Ovary (tissue), 9 donors: ENCODE data around the gene GPR137B. TPM values are rescaled to one million over a fixed set of nuclear protein-coding genes. Genes with fewer than 3 reads are reported as not detected.
A peak's percentile ranks its signal among the peaks of the same experiment; 100 is the strongest.

Experiments
- DNase-seq, 5 donors: peaks; one replicate each; pipeline ENCODE4 v3.0.0-alpha.2; 2019 to 2020
- H3K27ac ChIP-seq, 2 donors: fragments of 200-600 bp; one replicate each; pipeline versions ENCODE4 v1.5.1 to v1.8.0; 2019 to 2022
- H3K27me3 ChIP-seq: fragments of 200-600 bp; one replicate; pipeline ENCODE4 v1.8.0; 2022
- H3K36me3 ChIP-seq: fragments of 200-600 bp; sonication (generic); one replicate; pipeline ENCODE4 v1.5.1; 2019
- H3K4me1 ChIP-seq: one replicate; pipeline ENCODE4 v1.8.1; 2013; ENCODE audit warnings: mild to moderate bottlenecking, moderate library complexity; ENCODE audit not compliant: insufficient read depth
- H3K4me3 ChIP-seq: fragments of 200-600 bp; sonication (generic); one replicate; pipeline ENCODE4 v1.5.1; 2017
- H3K9me3 ChIP-seq, 2 donors: fragments of 200-600 bp in 1 of 2; sonication (generic) in 1 of 2; one replicate each; pipeline versions ENCODE4 v1.5.1 to v1.8.1; 2013 to 2019; ENCODE audit warnings: mild to moderate bottlenecking in 1 of 2, moderate library complexity in 1 of 2
- EP300 ChIP-seq: sonication (generic); formaldehyde crosslinking; IDR thresholded peaks from one replicate; pipeline ENCODE4 v1.6.1; 2017; ENCODE audit warnings: antibody characterized with exemption
- POLR2A ChIP-seq: fragments of 450-650 bp; IDR thresholded peaks from one replicate; pipeline ENCODE4 v1.6.1; 2017; ENCODE audit warnings: antibody characterized with exemption, mild to moderate bottlenecking, moderate library complexity
- WGBS, 3 donors: extraction: QIAGEN DNeasy Blood & Tissue Kit in 1 of 3; methylation state at CpG; one replicate each; pipeline versions ENCODE4 v1.1.5 to v1.1.7; 2013 to 2017; 5-methylcytosine and 5-hydroxymethylcytosine counted together
- intact Hi-C, 4 donors: fragments of 100-400 bp; cut with DNase I; formaldehyde crosslinking; loops; one replicate each; pipeline versions ENCODE4 v1.11.0 to v1.15.1; 2022 to 2023
- polyA plus RNA-seq, 2 donors: library from polyadenylated mRNA; stranded (reverse); fragments of 200-250 nt in 1 of 2; fragments of 350-450 nt in 1 of 2; fragmentation: Illumina TruSeq in 1 of 2; extraction: RNeasy Lipid Tissue Mini Kit (QIAGEN cat#74804) in 1 of 2; gene quantifications; one replicate each; pipeline ENCODE4 v1.2.3, GENCODE V29; 2013 to 2014
- total RNA-seq, 7 donors: library from RNA; depleted of rRNA in 2 of 7; stranded (reverse); fragments of >200 nt in 2 of 7; fragmentation: NEBNext Ultra II Directional in 3 of 7; extraction: Animal tissue kit (Norgen Biotek cat#: 25700) in 3 of 7; gene quantifications; one replicate each; pipeline versions ENCODE4 v1.1.0 to v1.2.4, GENCODE V29; 2016 to 2023
- TF ChIP-seq, protein P1 (sequence below), 3 donors: fragments of 450-650 bp in 2 of 3; fragments of 200-600 bp in 1 of 3; IDR thresholded peaks; one replicate each; pipeline versions ENCODE4 v1.5.1 to v1.8.0; 2016 to 2022; ENCODE audit warnings: antibody characterized with exemption in 3 of 3, mild to moderate bottlenecking in 1 of 3
- donor health status: DM: no; HTN: no; CAD: no; lungs with moderate emphysema.
- donor health status: DM: no; HTN: no; CAD: no.
- donor health status: Bipolar disorder and iron deficiency.
- donor health status: DM: yes; HTN: yes; CAD: no.
- donor health status: DM: no; HTN: no; CAD: no.
- donor health status: DM: yes; HTN: yes; CAD: no.

Gene GPR137B
- total and polyA plus RNA-seq, 9 donors: 10.8 to 35.2 (median 13.7) TPM

DNA sequence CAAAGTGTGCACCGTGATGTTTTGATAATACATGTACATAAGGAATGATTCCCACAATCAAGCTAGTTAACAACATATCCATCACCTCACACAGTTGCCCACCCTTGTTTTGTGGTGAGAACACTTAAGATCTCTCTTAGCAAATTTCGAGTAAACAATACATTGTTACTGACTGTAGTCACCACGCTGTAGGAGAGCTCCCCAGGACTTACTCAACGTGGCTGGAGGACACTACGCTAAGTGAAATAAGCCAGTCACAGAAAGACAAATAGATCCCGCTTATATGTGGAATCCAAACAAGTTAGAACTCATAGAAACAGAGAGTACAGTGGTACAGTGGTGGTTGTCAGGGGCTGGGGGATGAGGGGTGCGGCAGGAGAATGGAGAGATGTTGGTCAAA, 24.8 kb downstream of the GPR137B start:
- TF ChIP-seq POLR2A (no peak), EP300 (no peak)
- TF ChIP-seq, protein P1, sequence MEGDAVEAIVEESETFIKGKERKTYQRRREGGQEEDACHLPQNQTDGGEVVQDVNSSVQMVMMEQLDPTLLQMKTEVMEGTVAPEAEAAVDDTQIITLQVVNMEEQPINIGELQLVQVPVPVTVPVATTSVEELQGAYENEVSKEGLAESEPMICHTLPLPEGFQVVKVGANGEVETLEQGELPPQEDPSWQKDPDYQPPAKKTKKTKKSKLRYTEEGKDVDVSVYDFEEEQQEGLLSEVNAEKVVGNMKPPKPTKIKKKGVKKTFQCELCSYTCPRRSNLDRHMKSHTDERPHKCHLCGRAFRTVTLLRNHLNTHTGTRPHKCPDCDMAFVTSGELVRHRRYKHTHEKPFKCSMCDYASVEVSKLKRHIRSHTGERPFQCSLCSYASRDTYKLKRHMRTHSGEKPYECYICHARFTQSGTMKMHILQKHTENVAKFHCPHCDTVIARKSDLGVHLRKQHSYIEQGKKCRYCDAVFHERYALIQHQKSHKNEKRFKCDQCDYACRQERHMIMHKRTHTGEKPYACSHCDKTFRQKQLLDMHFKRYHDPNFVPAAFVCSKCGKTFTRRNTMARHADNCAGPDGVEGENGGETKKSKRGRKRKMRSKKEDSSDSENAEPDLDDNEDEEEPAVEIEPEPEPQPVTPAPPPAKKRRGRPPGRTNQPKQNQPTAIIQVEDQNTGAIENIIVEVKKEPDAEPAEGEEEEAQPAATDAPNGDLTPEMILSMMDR (IDR thresholded peaks at IDR 0.05): no peak
- intact Hi-C loops: no loop called here
- 95 to 96% (median 95%) methylated on average over 7 of the region's 7 CpGs for WGBS, 3 donors
- Histone ChIP-seq H3K27ac (no peak overlapping the region), H3K4me1 (no peaks in the 10 kb centered on the region), H3K4me3 (no peak overlapping the region), H3K27me3 (no peaks in the 10 kb centered on the region), H3K9me3 (no peaks in the 10 kb centered on the region), H3K36me3 (no peaks in the 10 kb centered on the region)
- no peak for DNase-seq

DNA sequence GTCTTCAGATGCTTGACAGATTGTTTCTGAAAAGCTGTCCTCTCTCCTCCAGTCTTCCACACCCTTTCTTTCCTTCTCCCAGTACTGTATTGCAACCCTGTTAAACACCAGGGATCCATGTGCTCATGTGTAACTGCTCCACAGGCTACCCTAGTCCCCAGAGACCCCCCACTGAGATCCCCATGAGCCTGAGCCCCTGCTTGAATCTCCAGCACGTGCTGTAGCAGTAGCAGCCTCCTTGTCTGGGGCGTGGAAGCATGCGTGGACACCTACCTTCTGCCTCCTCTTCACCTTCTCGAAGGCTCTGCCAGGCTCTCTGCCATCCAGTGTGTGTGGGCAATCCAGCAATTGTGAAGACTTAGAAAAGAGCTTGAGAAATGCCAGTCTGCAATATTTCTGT, 25.2 kb downstream of the GPR137B start:
- no peak for DNase-seq
- H3K27ac ChIP-seq: no peak overlapping the region
- no peaks in the 10 kb centered on the region for H3K36me3 ChIP-seq
- H3K4me3 ChIP-seq: no peak overlapping the region
- 93 to 97% (median 93%) methylated on average over 4 of the region's 4 CpGs for WGBS, 3 donors
- intact Hi-C loops: no loop called here
- no peaks in the 10 kb centered on the region for H3K27me3 ChIP-seq
- H3K9me3 ChIP-seq: no peaks in the 10 kb centered on the region
- no peaks in the 10 kb centered on the region for H3K4me1 ChIP-seq
- TF ChIP-seq POLR2A: no peak
- TF ChIP-seq, protein P1 (IDR thresholded peaks at IDR 0.05): no peak

DNA sequence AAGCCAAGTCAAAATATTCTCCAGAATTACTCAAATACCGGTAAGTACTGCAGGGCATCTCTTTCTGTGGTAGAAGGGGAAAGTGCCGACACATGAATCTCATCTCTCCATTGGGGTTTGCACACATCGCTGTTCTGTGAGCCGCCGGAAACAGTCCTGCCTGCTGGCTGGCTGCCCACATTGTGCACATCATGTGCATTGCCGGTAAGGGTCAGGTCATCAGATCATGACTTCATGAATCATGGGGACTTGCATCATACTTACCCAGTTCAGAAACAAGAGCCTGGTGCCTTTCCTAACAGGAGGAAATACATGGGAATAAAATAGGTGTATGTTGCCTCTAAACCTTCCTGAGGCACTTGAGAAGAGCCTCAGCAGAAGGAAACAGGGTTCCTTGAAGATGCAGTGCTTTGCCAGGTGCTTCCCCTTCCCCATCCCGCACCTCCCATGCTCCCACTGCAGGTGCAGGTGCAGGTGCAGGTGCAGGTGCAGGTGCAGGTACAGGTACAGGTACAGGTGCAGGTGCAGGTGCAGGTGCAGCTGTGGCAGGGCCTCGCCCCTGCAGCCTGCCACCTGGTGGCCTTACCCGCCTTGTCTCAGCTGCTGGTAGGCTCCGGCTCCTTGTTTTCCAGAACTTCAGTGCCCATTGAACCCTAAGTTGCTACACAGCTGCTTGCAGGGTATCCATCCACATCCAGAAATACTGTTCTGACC, 26.5 kb downstream of the GPR137B start:
- Histone ChIP-seq H3K4me1 (no peaks in the 10 kb centered on the region), H3K27me3 (no peaks in the 10 kb centered on the region), H3K36me3 (no peaks in the 10 kb centered on the region), H3K27ac (no peak overlapping the region), H3K4me3 (no peak overlapping the region), H3K9me3 (no peaks in the 10 kb centered on the region)
- TF ChIP-seq POLR2A: no peak
- TF ChIP-seq, protein P1 (IDR thresholded peaks at IDR 0.05): no peak
- no peak for TF ChIP-seq EP300
- peak in 2 of 5 donors; percentile 21 to 36 for DNase-seq
- intact Hi-C loops: loop anchor here in 1 of 4 donors (1.0 kb wide), 1 partner anchor 36 kb away; no protein-coding TSS in a partner anchor
- WGBS, 3 donors: 89 to 93% (median 90%) methylated on average over 10 of the region's 10 CpGs

DNA sequence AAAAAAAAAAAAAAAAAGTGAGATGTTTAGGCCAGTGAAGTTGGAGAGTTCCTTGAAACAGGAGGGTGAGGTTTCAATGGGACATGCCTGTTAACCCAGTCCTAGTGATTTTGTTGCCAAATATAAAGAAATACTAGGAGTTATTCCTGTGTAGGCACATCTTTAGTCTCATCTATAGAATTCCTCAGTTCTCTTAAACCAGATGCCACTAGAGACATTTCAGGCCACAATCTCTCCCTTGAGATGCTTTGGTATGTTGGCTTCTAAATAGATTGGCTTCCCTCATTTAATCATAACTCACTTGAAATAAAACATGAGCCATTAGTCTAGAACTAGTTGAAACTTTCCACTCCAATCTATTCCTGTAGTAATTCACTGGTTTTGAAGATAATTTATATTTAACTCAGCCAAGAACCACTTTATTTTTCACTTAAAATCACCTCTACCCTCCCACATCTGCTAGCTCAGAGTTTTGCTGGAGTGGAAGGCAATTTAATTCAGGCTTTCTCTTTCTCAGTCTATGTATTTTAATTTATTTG, 29.8 kb downstream of the GPR137B start:
- Histone ChIP-seq H3K4me1 (no peaks in the 10 kb centered on the region), H3K27ac (no peak overlapping the region), H3K36me3 (no peaks in the 10 kb centered on the region), H3K27me3 (no peaks in the 10 kb centered on the region), H3K4me3 (no peak overlapping the region), H3K9me3 (no peaks in the 10 kb centered on the region)
- intact Hi-C loops: no loop called here
- TF ChIP-seq POLR2A (no peak), EP300 (no peak)
- TF ChIP-seq, protein P1 (IDR thresholded peaks at IDR 0.05): no peak
- no peak for DNase-seq
